ENCODE data around the gene TEX52.

GRCh38 chr12:2902272-2902880 lies 45.5 kb upstream of the TEX52 start:
- TF ChIP-seq, protein P1, sequence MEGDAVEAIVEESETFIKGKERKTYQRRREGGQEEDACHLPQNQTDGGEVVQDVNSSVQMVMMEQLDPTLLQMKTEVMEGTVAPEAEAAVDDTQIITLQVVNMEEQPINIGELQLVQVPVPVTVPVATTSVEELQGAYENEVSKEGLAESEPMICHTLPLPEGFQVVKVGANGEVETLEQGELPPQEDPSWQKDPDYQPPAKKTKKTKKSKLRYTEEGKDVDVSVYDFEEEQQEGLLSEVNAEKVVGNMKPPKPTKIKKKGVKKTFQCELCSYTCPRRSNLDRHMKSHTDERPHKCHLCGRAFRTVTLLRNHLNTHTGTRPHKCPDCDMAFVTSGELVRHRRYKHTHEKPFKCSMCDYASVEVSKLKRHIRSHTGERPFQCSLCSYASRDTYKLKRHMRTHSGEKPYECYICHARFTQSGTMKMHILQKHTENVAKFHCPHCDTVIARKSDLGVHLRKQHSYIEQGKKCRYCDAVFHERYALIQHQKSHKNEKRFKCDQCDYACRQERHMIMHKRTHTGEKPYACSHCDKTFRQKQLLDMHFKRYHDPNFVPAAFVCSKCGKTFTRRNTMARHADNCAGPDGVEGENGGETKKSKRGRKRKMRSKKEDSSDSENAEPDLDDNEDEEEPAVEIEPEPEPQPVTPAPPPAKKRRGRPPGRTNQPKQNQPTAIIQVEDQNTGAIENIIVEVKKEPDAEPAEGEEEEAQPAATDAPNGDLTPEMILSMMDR (IDR thresholded peaks at IDR 0.05; ENCODE audit: control extremely low read depth in 1 of 3, insufficient read depth in 1 of 3, low read depth in 1 of 3, low read length in 3 of 3): no peak
- TF ChIP-seq SRF (IDR thresholded peaks at IDR 0.05; ENCODE audit: low read depth, low read length): no peak
- no peak for TF ChIP-seq TCF12 (IDR thresholded peaks at IDR 0.05; ENCODE audit: low read depth, low read length)
- no peak for TF ChIP-seq RXRA (IDR thresholded peaks at IDR 0.05; ENCODE audit: insufficient read depth, low read depth, low read length)
- TF ChIP-seq CHD1 (IDR thresholded peaks at IDR 0.05; ENCODE audit: low read depth, low read length): no peak
- TF ChIP-seq MAFK (IDR thresholded peaks at IDR 0.05; ENCODE audit: low read depth, low read length): no peak
- TF ChIP-seq HDAC6 (IDR thresholded peaks at IDR 0.05; ENCODE audit: low read depth, low read length): no peak
- TF ChIP-seq HDAC2 (IDR thresholded peaks at IDR 0.05; ENCODE audit: borderline replicate concordance in 1 of 2, low read depth in 2 of 2, low read length in 2 of 2): no peak
- TF ChIP-seq POLR2AphosphoS5 (IDR thresholded peaks at IDR 0.05; ENCODE audit: low read depth, low read length): no peak
- no peak for TF ChIP-seq NRF1 (IDR thresholded peaks at IDR 0.05; ENCODE audit: low read depth, low read length)
- TF ChIP-seq EZH2 (IDR thresholded peaks at IDR 0.05; ENCODE audit: low read depth, low read length, severe bottlenecking): no peak
